Measurements from ENCODE around the gene AMH.

GRCh38 chr19:2228157-2229030, 20.7 kb upstream of the AMH start:
- TF ChIP-seq, protein P1, sequence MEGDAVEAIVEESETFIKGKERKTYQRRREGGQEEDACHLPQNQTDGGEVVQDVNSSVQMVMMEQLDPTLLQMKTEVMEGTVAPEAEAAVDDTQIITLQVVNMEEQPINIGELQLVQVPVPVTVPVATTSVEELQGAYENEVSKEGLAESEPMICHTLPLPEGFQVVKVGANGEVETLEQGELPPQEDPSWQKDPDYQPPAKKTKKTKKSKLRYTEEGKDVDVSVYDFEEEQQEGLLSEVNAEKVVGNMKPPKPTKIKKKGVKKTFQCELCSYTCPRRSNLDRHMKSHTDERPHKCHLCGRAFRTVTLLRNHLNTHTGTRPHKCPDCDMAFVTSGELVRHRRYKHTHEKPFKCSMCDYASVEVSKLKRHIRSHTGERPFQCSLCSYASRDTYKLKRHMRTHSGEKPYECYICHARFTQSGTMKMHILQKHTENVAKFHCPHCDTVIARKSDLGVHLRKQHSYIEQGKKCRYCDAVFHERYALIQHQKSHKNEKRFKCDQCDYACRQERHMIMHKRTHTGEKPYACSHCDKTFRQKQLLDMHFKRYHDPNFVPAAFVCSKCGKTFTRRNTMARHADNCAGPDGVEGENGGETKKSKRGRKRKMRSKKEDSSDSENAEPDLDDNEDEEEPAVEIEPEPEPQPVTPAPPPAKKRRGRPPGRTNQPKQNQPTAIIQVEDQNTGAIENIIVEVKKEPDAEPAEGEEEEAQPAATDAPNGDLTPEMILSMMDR (conservative IDR thresholded peaks at IDR 0.05) = no peak
- TF ChIP-seq ZFX (IDR thresholded peaks at IDR 0.05) = no peak
